HEK293 (cell line): ENCODE results near the gene ST3GAL2.

ENCODE experiments used
- CTCF ChIA-PET: fragments of 350-600 bp; formaldehyde crosslinking; extraction: SDS; loops from one replicate; lab custom pipeline; 2021; ENCODE audit warnings: antibody characterized with exemption; lab: Yijun Ruan, JAX
- POLR2A ChIA-PET: fragments of 300-600 bp; formaldehyde crosslinking; extraction: SDS; loops from one replicate; lab custom pipeline; 2020; ENCODE audit warnings: antibody characterized with exemption, inconsistent platforms; lab: Yijun Ruan, JAX
- H3K27ac ChIP-seq: fragments of 200-500 bp; sonication (Bioruptor generic); 2 replicates; pipeline ENCODE4 v1.5.1; 2014; ENCODE audit warnings: low read depth, low read length, control low read depth, inconsistent platforms; ENCODE audit errors: extremely low read depth
- H3K36me3 ChIP-seq, 2 experiments: fragments of 200-500 bp in 1 of 2; sonication (Bioruptor generic) in 1 of 2; 1 replicate in 1 of 2; 2 replicates in 1 of 2; pipeline ENCODE4 v1.5.1; 2014 to 2017; ENCODE audit warnings: inconsistent platforms in 2 of 2, low read length in 2 of 2; ENCODE audit not compliant: control insufficient read depth in 2 of 2, insufficient read depth in 1 of 2
- H3K4me1 ChIP-seq: fragments of 200-500 bp; sonication (Bioruptor generic); 2 replicates; pipeline ENCODE4 v1.5.1; 2014; ENCODE audit warnings: mild to moderate bottlenecking, low read length, inconsistent platforms; ENCODE audit not compliant: control insufficient read depth, insufficient read depth
- H3K4me3 ChIP-seq: 2 replicates; pipeline ENCODE4 v1.5.1; 2011; ENCODE audit warnings: low read depth, mild to moderate bottlenecking, control low read depth, low read length, moderate library complexity
- H3K9me3 ChIP-seq: fragments of 200-500 bp; sonication (Bioruptor generic); 2 replicates; pipeline ENCODE4 v1.5.1; 2014; ENCODE audit warnings: low read depth, low read length, inconsistent platforms; ENCODE audit not compliant: control insufficient read depth, insufficient read depth
- PRDM10 ChIP-seq: fragments of 450-650 bp; formaldehyde crosslinking; IDR thresholded peaks from 2 replicates; pipeline ENCODE4 v1.5.1; 2016; ENCODE audit warnings: missing biosample characterization, missing genetic modification characterization
- PRDM2 ChIP-seq: fragments of 450-650 bp; formaldehyde crosslinking; IDR thresholded peaks from 2 replicates; pipeline ENCODE4 v1.5.1; 2016; ENCODE audit warnings: missing biosample characterization, missing genetic modification characterization, borderline replicate concordance
- SP2 ChIP-seq: fragments of 450-650 bp; formaldehyde crosslinking; IDR thresholded peaks from 2 replicates; pipeline ENCODE4 v1.5.1; 2016; ENCODE audit warnings: missing biosample characterization, missing genetic modification characterization
- ZFP37 ChIP-seq: fragments of 450-650 bp; formaldehyde crosslinking; IDR thresholded peaks from 2 replicates; pipeline ENCODE4 v1.5.1; 2016; ENCODE audit warnings: missing biosample characterization, missing genetic modification characterization
- ZIC2 ChIP-seq: fragments of 450-650 bp; formaldehyde crosslinking; IDR thresholded peaks from 2 replicates; pipeline ENCODE4 v1.5.1; 2016; ENCODE audit warnings: missing biosample characterization, missing genetic modification characterization
- ZNF335 ChIP-seq: fragments of 450-650 bp; formaldehyde crosslinking; conservative IDR thresholded peaks from 2 replicates; pipeline ENCODE4 v1.5.1; 2016; ENCODE audit warnings: missing biosample characterization, missing genetic modification characterization
- ZNF449 ChIP-seq: fragments of 450-650 bp; formaldehyde crosslinking; IDR thresholded peaks from 2 replicates; pipeline ENCODE4 v1.5.1; 2017; ENCODE audit warnings: missing biosample characterization, mild to moderate bottlenecking, missing genetic modification characterization, moderate library complexity
- ZNF600 ChIP-seq: fragments of 450-650 bp; formaldehyde crosslinking; IDR thresholded peaks from 2 replicates; pipeline ENCODE4 v1.5.1; 2016; ENCODE audit warnings: missing biosample characterization, missing genetic modification characterization
- ZNF692 ChIP-seq: fragments of 450-650 bp; formaldehyde crosslinking; IDR thresholded peaks from 2 replicates; pipeline ENCODE4 v1.5.1; 2016; ENCODE audit warnings: missing biosample characterization, missing genetic modification characterization
- ZNF791 ChIP-seq: fragments of 450-650 bp; formaldehyde crosslinking; IDR thresholded peaks from 2 replicates; pipeline ENCODE4 v1.5.1; 2016; ENCODE audit warnings: missing biosample characterization, missing genetic modification characterization

ST3GAL2 gene

GRCh38 chr16:70433458-70434103 lies 5.3 kb downstream of the ST3GAL2 start (continued):
- TF ChIP-seq PRDM2 (tag by site-specific recombination) (no peak), ZNF335 (peak; percentile 92), SP2 (tag by site-specific recombination) (no peak)

GRCh38 chr16:70432723-70433457 lies 6.0 kb downstream of the ST3GAL2 start:
- no peak overlapping the region for H3K4me3 ChIP-seq
- ChIA-PET CTCF (interaction anchor here (0.5 to 1.5 kb wide), 4 partner anchors 37 to 338 kb away, joined by 3 to 4 read pairs (median 4); no protein-coding TSS in a partner anchor), POLR2A (interaction anchor here (0.9 to 1.9 kb wide), 3 partner anchors 11 to 61 kb away, joined by 3 to 6 read pairs (median 3); no protein-coding TSS in a partner anchor)
- H3K36me3 ChIP-seq: peaks cover 0 to 13% of the 10 kb centered on the region in 2 experiments; a peak in 1 of 3 replicates
- TF ChIP-seq ZNF449 (tag by site-specific recombination) (no peak), PRDM10 (tag by site-specific recombination) (peak; percentile 19; the same call in 1 of the 2 replicates), ZIC2 (tag by site-specific recombination) (peak; percentile 75), ZNF600 (0 out of 2 replicates have a peak, but pooled peaks have one; percentile 29), ZNF791 (no peak), ZNF692 (tag by site-specific recombination) (peak; percentile 17; the same call in 1 of the 2 replicates), ZFP37 (no peak)
- no peaks in the 10 kb centered on the region for H3K9me3 ChIP-seq
- H3K27ac ChIP-seq: no peak overlapping the region
- H3K4me1 ChIP-seq: peaks cover 24% of the 10 kb centered on the region
